HL-60/S4 treated with retinoic acid at 250 ng/mL for 4 days and 3 days (cell line): Measurements from ENCODE around the gene SDS.

Experiments
- in situ Hi-C: fragments of 300-500 bp; cut with MboI; formaldehyde crosslinking; loops from 2 replicates; pipeline ENCODE4 v1.7.0; 2022; ENCODE audit warnings: low sequenced_read_pairs

Gene SDS

GRCh38 chr12:113403435-113404415 is at the start of gene SDS:
Gene SDS (minus strand): TSS chr12:113403887. CDS start chr12:113399708, 4,179 bp downstream.
- in situ Hi-C loops: no loop called here

- in situ Hi-C loops: no loop called here
These were observed 49.6 kb upstream of the SDS start for GRCh38 chr12:113453330-113453729.

- in situ Hi-C loops: no loop called here
These were observed 48.8 kb upstream of the SDS start for GRCh38 chr12:113452458-113452857.

GRCh38 chr12:113449839-113450238 is 46.2 kb upstream of the SDS start:
- in situ Hi-C loops: loop anchor here (10.0 kb wide), 1 partner anchor 465 kb away; no protein-coding TSS in a partner anchor

- in situ Hi-C loops: loop anchor here (10.0 kb wide), 1 partner anchor 466 kb away; no protein-coding TSS in a partner anchor
These were observed 45.6 kb upstream of the SDS start for GRCh38 chr12:113449299-113449698.

GRCh38 chr12:113448873-113449272 is 45.2 kb upstream of the SDS start:
- in situ Hi-C loops: loop anchor here (10.0 kb wide), 1 partner anchor 466 kb away; no protein-coding TSS in a partner anchor

GRCh38 chr12:113445544-113446171 is 42.0 kb upstream of the SDS start:
- in situ Hi-C loops: loop anchor here (10.0 kb wide), 1 partner anchor 469 kb away; no protein-coding TSS in a partner anchor

GRCh38 chr12:113443030-113443539 is 39.4 kb upstream of the SDS start:
- in situ Hi-C loops: loop anchor here (10.0 kb wide), 1 partner anchor 472 kb away; no protein-coding TSS in a partner anchor

GRCh38 chr12:113440947-113441782 is 37.5 kb upstream of the SDS start:
- in situ Hi-C loops: loop anchor here (10.0 kb wide), 1 partner anchor 474 kb away; no protein-coding TSS in a partner anchor

- in situ Hi-C loops: loop anchor here (10.0 kb wide), 1 partner anchor 474 kb away; no protein-coding TSS in a partner anchor
These were observed 36.6 kb upstream of the SDS start for GRCh38 chr12:113440336-113440735.

- in situ Hi-C loops: loop anchor here (10.0 kb wide), 1 partner anchor 475 kb away; no protein-coding TSS in a partner anchor
These were observed 35.9 kb upstream of the SDS start for GRCh38 chr12:113439606-113440030.

- in situ Hi-C loops: no loop called here
These were observed 35.6 kb upstream of the SDS start for GRCh38 chr12:113439301-113439597.

- in situ Hi-C loops: no loop called here
These were observed 35.0 kb upstream of the SDS start for GRCh38 chr12:113438523-113439300.

- in situ Hi-C loops: no loop called here
These were observed 34.0 kb upstream of the SDS start for GRCh38 chr12:113437729-113438100.

GRCh38 chr12:113436993-113437728 is 33.5 kb upstream of the SDS start:
- in situ Hi-C loops: no loop called here

GRCh38 chr12:113436586-113436985 is 32.9 kb upstream of the SDS start:
- in situ Hi-C loops: no loop called here

- in situ Hi-C loops: no loop called here
These were observed 31.7 kb upstream of the SDS start for GRCh38 chr12:113435367-113435766.

GRCh38 chr12:113432986-113433385 is 29.3 kb upstream of the SDS start:
- in situ Hi-C loops: no loop called here

GRCh38 chr12:113428482-113428881 is 24.8 kb upstream of the SDS start:
- in situ Hi-C loops: loop anchor here (10.0 kb wide), 1 partner anchor 234 kb away; no protein-coding TSS in a partner anchor
